ENCODE data around the gene LPCAT2.
"Not testable (repeated sequence)": the region's sequence is repeated elsewhere in the genome, so short reads cannot be mapped to it uniquely, and the experiment has no call there.

Gene LPCAT2

DNA sequence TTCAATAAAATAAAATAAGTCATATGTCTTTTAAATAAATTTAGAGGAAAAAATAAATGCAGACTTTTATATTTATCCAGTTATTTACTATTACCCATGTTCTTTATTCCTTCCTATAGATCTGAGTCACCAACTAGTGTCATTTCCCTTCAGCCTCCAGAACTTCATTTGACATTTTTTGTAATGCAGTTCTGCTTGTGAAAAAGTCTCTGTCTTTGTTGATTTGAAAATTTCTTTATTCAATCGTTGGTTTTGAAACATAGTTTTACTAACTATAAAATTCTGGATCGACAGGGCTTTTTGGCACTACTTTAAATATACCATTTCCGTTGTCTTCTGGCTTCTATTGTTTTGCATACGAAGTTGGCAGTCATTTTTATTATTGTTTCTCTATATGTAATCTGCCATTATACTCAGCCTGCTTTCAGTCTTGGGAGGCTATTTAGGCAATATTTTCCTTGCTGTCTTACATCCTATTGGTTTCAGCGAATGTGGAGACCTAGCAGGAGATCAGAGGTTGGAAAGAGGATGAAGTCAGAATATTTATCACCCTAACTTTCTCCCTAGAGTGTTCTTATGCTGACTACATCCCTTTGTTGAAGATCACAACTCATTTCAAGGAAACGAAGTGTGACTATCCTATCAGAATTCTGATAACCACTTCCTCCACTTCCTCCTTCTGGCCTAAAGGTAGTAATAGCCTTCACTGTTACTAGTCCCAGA lies 104.9 kb downstream of the LPCAT2 start:
- Histone ChIP-seq H3K27ac (no peak overlapping the region), H3K9ac (no peak overlapping the region), H3K4me1 (ENCODE audit: low read depth, poor library complexity, severe bottlenecking) (no peaks in the 10 kb centered on the region), H4K20me1 (ENCODE audit: insufficient read depth) (no peaks in the 10 kb centered on the region), H3K4me2 (no peak overlapping the region), H3K27me3 (ENCODE audit: insufficient read depth, low read depth) (no peaks in the 10 kb centered on the region), H3K36me3 (ENCODE audit: insufficient read depth) (no peaks in the 10 kb centered on the region), H3K4me3 (IDR thresholded peaks at IDR 0.05; ENCODE audit: insufficient read depth, low read depth, low read length) (no peak overlapping the region), H2AFZ (ENCODE audit: low read depth) (no peak overlapping the region), H3K79me2 (ENCODE audit: insufficient read depth, low read depth) (no peaks in the 10 kb centered on the region)
- TF ChIP-seq, protein P1, sequence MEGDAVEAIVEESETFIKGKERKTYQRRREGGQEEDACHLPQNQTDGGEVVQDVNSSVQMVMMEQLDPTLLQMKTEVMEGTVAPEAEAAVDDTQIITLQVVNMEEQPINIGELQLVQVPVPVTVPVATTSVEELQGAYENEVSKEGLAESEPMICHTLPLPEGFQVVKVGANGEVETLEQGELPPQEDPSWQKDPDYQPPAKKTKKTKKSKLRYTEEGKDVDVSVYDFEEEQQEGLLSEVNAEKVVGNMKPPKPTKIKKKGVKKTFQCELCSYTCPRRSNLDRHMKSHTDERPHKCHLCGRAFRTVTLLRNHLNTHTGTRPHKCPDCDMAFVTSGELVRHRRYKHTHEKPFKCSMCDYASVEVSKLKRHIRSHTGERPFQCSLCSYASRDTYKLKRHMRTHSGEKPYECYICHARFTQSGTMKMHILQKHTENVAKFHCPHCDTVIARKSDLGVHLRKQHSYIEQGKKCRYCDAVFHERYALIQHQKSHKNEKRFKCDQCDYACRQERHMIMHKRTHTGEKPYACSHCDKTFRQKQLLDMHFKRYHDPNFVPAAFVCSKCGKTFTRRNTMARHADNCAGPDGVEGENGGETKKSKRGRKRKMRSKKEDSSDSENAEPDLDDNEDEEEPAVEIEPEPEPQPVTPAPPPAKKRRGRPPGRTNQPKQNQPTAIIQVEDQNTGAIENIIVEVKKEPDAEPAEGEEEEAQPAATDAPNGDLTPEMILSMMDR (conservative IDR thresholded peaks at IDR 0.05; ENCODE audit: low read depth, low read length): no peak

DNA sequence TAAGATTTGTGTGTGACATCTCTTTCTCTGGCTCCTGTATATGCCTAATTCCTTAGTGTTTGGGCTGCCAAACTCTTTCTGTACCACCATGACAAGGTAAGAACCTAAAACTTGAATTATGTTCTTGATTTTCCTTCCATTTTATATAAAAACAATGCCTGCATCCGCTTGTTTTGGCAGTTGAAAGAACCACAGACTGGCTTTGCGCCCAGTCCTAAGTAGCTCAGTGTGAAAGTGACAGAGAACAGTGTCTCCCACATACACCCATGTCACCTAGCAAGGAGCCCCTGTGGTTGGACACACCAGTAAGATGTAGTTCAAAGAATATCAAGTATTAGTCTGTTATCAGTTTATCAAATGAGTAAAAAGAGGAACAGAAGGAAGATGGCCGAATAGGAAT lies 106.2 kb downstream of the LPCAT2 start:
- H3K36me3 ChIP-seq (ENCODE audit: insufficient read depth): no peaks in the 10 kb centered on the region
- H3K4me2 ChIP-seq: no peak overlapping the region
- no peak overlapping the region for H3K4me3 ChIP-seq (IDR thresholded peaks at IDR 0.05; ENCODE audit: insufficient read depth, low read depth, low read length)
- no peak overlapping the region for H3K9ac ChIP-seq
- no peak overlapping the region for H2AFZ ChIP-seq (ENCODE audit: low read depth)
- H3K27ac ChIP-seq: no peak overlapping the region
- H3K4me1 ChIP-seq (ENCODE audit: low read depth, poor library complexity, severe bottlenecking): no peaks in the 10 kb centered on the region
- no peaks in the 10 kb centered on the region for H4K20me1 ChIP-seq (ENCODE audit: insufficient read depth)
- TF ChIP-seq, protein P1 (conservative IDR thresholded peaks at IDR 0.05; ENCODE audit: low read depth, low read length): no peak
- H3K27me3 ChIP-seq (ENCODE audit: insufficient read depth, low read depth): no peaks in the 10 kb centered on the region
- no peaks in the 10 kb centered on the region for H3K79me2 ChIP-seq (ENCODE audit: insufficient read depth, low read depth)

DNA sequence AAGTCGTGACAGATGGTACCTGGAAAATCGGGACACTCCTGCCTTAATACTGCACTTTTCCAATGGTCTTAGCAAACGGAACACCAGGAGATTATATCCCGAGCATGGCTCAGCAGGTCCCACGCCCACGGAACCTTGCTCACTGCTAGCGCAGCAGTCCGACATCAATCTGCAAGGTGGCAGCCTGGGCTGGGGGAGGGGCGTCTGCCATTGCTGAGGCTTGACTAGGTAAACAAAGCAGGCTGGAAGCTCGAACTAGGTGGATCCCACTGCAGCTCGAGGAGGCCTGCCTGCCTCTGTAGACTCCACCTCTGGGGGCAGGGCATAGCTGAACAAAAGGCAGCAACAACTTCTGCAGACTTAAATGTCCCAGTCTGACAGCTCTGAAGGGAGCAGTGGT lies 106.8 kb downstream of the LPCAT2 start:
- H2AFZ ChIP-seq (ENCODE audit: low read depth); H4K20me1 ChIP-seq (ENCODE audit: insufficient read depth); H3K27ac ChIP-seq; H3K9ac ChIP-seq; H3K4me1 ChIP-seq (ENCODE audit: low read depth, poor library complexity, severe bottlenecking); H3K4me2 ChIP-seq; H3K27me3 ChIP-seq (ENCODE audit: insufficient read depth, low read depth); H3K36me3 ChIP-seq (ENCODE audit: insufficient read depth); H3K79me2 ChIP-seq (ENCODE audit: insufficient read depth, low read depth); H3K4me3 ChIP-seq (IDR thresholded peaks at IDR 0.05; ENCODE audit: insufficient read depth, low read depth, low read length): not testable (repeated sequence)

DNA sequence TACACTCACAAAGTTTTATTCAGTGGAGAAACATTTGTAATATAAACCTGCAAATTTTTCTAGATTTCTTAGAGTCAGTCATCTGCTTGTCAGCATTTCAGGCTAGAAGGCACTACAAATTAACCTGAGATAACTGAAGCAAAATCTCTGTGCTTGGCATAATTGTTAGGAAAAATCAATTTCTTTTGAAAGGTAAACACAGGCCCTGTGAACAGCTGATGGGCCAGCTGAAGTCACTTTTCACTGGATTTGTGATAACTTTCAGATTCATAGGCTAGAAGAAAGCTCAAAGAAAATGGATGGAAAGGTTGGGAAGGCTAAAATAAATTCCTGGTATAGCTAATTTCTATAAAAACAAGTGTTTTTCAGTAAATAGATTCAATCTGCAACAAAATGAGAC lies 112.9 kb downstream of the LPCAT2 start:
- TF ChIP-seq, protein P1 (conservative IDR thresholded peaks at IDR 0.05; ENCODE audit: low read depth, low read length): no peak
- no peak overlapping the region for H3K4me2 ChIP-seq

DNA sequence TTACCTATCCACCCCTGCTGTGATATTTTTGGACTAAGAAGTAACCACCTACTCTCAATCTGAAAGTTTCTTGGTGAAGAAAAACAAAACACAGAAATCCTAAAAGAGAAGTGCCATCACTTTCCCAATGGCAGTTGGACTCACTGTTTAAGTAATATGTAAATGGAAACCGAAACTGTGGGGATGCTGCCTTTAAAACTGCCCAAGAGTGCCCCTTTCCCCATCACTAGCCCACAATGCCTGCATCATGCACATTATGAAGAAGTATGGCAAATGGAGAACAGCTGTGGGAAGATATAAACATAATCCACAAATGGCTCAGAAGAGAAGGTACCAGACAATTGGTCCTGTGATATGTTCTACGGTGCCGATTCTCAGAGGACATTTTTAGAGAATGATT lies 113.4 kb downstream of the LPCAT2 start:
- no peaks in the 10 kb centered on the region for H4K20me1 ChIP-seq (ENCODE audit: insufficient read depth)
- no peaks in the 10 kb centered on the region for H3K36me3 ChIP-seq (ENCODE audit: insufficient read depth)
- no peak overlapping the region for H3K4me2 ChIP-seq
- no peaks in the 10 kb centered on the region for H3K4me1 ChIP-seq (ENCODE audit: low read depth, poor library complexity, severe bottlenecking)
- TF ChIP-seq, protein P1 (conservative IDR thresholded peaks at IDR 0.05; ENCODE audit: low read depth, low read length): no peak
- no peak overlapping the region for H3K4me3 ChIP-seq (IDR thresholded peaks at IDR 0.05; ENCODE audit: insufficient read depth, low read depth, low read length)
- H2AFZ ChIP-seq (ENCODE audit: low read depth): no peak overlapping the region
- H3K27ac ChIP-seq: no peak overlapping the region
- no peaks in the 10 kb centered on the region for H3K27me3 ChIP-seq (ENCODE audit: insufficient read depth, low read depth)
- no peaks in the 10 kb centered on the region for H3K79me2 ChIP-seq (ENCODE audit: insufficient read depth, low read depth)
- H3K9ac ChIP-seq: no peak overlapping the region

More for the DNA sequence above, 112.9 kb downstream of the LPCAT2 start:
- Histone ChIP-seq H3K4me1 (ENCODE audit: low read depth, poor library complexity, severe bottlenecking) (no peaks in the 10 kb centered on the region), H4K20me1 (ENCODE audit: insufficient read depth) (no peaks in the 10 kb centered on the region), H3K9ac (no peak overlapping the region), H3K27ac (no peak overlapping the region), H3K4me3 (IDR thresholded peaks at IDR 0.05; ENCODE audit: insufficient read depth, low read depth, low read length) (no peak overlapping the region), H3K27me3 (ENCODE audit: insufficient read depth, low read depth) (no peaks in the 10 kb centered on the region), H3K79me2 (ENCODE audit: insufficient read depth, low read depth) (no peaks in the 10 kb centered on the region), H2AFZ (ENCODE audit: low read depth) (no peak overlapping the region), H3K36me3 (ENCODE audit: insufficient read depth) (no peaks in the 10 kb centered on the region)

Measured in KMS-11 (cell line).